A549 (cell line): ENCODE data around the gene TRIM58. TPM values are rescaled to one million over a fixed set of nuclear protein-coding genes. Genes with fewer than 3 reads are reported as not detected.

ENCODE experiments used
- ATAC-seq, 2 experiments: fragments of 200-7000 bp in 1 of 2; fragments of >200 bp in 1 of 2; cut with Nextera tagmentation in 1 of 2; cut with Tn5 transposase in 1 of 2; 3 replicates each; pipeline versions ENCODE4 v1.8.0 to v1.9.1; 2018 to 2020; ENCODE audit warnings: mild to moderate bottlenecking in 1 of 2, moderate library complexity in 1 of 2
- CTCF ChIA-PET: fragments of 300-600 bp; sonication (Branson Sonifier 250); formaldehyde crosslinking; extraction: SDS; loops from one replicate; lab custom pipeline; 2021; ENCODE audit warnings: antibody characterized with exemption, inconsistent platforms; lab: Yijun Ruan, JAX
- POLR2A ChIA-PET: fragments of 350-600 bp; formaldehyde crosslinking; extraction: SDS; loops from one replicate; lab custom pipeline; 2021; ENCODE audit warnings: antibody characterized with exemption, inconsistent platforms; lab: Yijun Ruan, JAX
- DNase-seq, 2 experiments: peaks; one replicate each; pipeline versions ENCODE4 v3.0.0 to v3.0.0-alpha.2; 2011 to 2016; ENCODE audit warnings: low read depth in 1 of 2, low spot score in 1 of 2
- FAIRE-seq: peaks from 2 replicates; lab custom pipeline; 2011; peaks lifted over from hg19 to GRCh38; lab: Jason Lieb, UNC
- H3K27ac ChIP-seq, 2 experiments: fragments of >200 bp; sonication (Bioruptor Twin); formaldehyde crosslinking; 3 replicates each; pipeline ENCODE4 v1.5.1; 2016 to 2017
- H3K4me1 ChIP-seq: fragments of >200 bp; sonication (Bioruptor Twin); formaldehyde crosslinking; 3 replicates; pipeline ENCODE4 v1.6.1; 2016
- H3K4me2 ChIP-seq: fragments of >200 bp; sonication (Bioruptor Twin); formaldehyde crosslinking; 3 replicates; pipeline ENCODE4 v1.6.1; 2016
- H3K4me3 ChIP-seq: fragments of >200 bp; sonication (Bioruptor Twin); formaldehyde crosslinking; 3 replicates; pipeline ENCODE4 v1.5.1; 2016
- H3K9me3 ChIP-seq: fragments of >200 bp; sonication (Bioruptor Twin); formaldehyde crosslinking; 3 replicates; pipeline ENCODE4 v1.6.1; 2016
- CEBPB ChIP-seq, 2 experiments: fragments of >200 bp in 1 of 2; sonication (Bioruptor Twin) in 1 of 2; formaldehyde crosslinking in 1 of 2; IDR thresholded peaks; 2 replicates each; pipeline ENCODE4 v1.6.1; 2012 to 2016
- FOSB ChIP-seq: fragments of 250-450 bp; sonication (Bioruptor Pico); IDR thresholded peaks from 2 replicates; pipeline ENCODE4 v1.5.0; 2020; ENCODE audit warnings: mild to moderate bottlenecking, moderate library complexity
- FOSL2 ChIP-seq, 2 experiments: fragments of 450-650 bp in 1 of 2; fragments of >200 bp in 1 of 2; sonication (Bioruptor Twin) in 1 of 2; formaldehyde crosslinking; IDR thresholded peaks; 2 replicates each; pipeline versions ENCODE4 v1.5.0 to v1.6.1; 2016 to 2020; ENCODE audit warnings: mild to moderate bottlenecking in 1 of 2, moderate library complexity in 1 of 2
- GATA3 ChIP-seq: IDR thresholded peaks from 2 replicates; pipeline ENCODE4 v1.6.1; 2012; ENCODE audit warnings: borderline replicate concordance
- NPAS2 ChIP-seq: fragments of 250-450 bp; sonication (Bioruptor Pico); IDR thresholded peaks from 2 replicates; pipeline ENCODE4 v1.8.0; 2022; ENCODE audit warnings: mild to moderate bottlenecking, moderate library complexity, borderline replicate concordance
- PHF8 ChIP-seq: fragments of 200-600 bp; sonication (generic); IDR thresholded peaks from 2 replicates; pipeline ENCODE4 v1.6.1; 2016; ENCODE audit warnings: low read depth, mild to moderate bottlenecking, antibody characterized with exemption, moderate library complexity, borderline replicate concordance
- POLR2A ChIP-seq: IDR thresholded peaks from 2 replicates; pipeline ENCODE4 v1.6.1; 2012; ENCODE audit warnings: mild to moderate bottlenecking, low read length
- RARB ChIP-seq: fragments of 250-450 bp; sonication (Bioruptor Pico); IDR thresholded peaks from 2 replicates; pipeline ENCODE4 v1.8.0; 2021; ENCODE audit warnings: mild to moderate bottlenecking, moderate library complexity
- RCOR1 ChIP-seq: fragments of 150-350 bp; IDR thresholded peaks from 2 replicates; pipeline ENCODE4 v1.6.1; 2014; ENCODE audit warnings: antibody characterized with exemption, low read length, low read depth
- RNF2 ChIP-seq: fragments of 200-600 bp; sonication (generic); IDR thresholded peaks from 2 replicates; pipeline ENCODE4 v1.6.1; 2016; ENCODE audit warnings: low read depth, mild to moderate bottlenecking, antibody characterized with exemption, moderate library complexity, borderline replicate concordance
- SMC3 ChIP-seq: fragments of >200 bp; sonication (Bioruptor Twin); formaldehyde crosslinking; IDR thresholded peaks from 3 replicates; pipeline ENCODE4 v1.6.1; 2018; ENCODE audit warnings: inconsistent platforms
- ZFP36 ChIP-seq: fragments of 450-650 bp; IDR thresholded peaks from 2 replicates; pipeline ENCODE4 v1.6.1; 2014; ENCODE audit warnings: borderline replicate concordance; ENCODE audit not compliant: partially characterized antibody
- ZNF302 ChIP-seq: fragments of 250-450 bp; sonication (Bioruptor Pico); IDR thresholded peaks from 2 replicates; pipeline ENCODE4 v1.9.0; 2021; ENCODE audit warnings: inconsistent platforms, mild to moderate bottlenecking, moderate library complexity
- ZSCAN20 ChIP-seq: fragments of 250-450 bp; sonication (Bioruptor Pico); IDR thresholded peaks from 2 replicates; pipeline ENCODE4 v1.8.0; 2022; ENCODE audit warnings: mild to moderate bottlenecking, moderate library complexity
- WGBS: methylation state at CpG from one replicate; pipeline ENCODE4 v1.1.6; 2017; ENCODE audit errors: missing lambda C conversion rate; 5-methylcytosine and 5-hydroxymethylcytosine counted together
- polyA plus RNA-seq, 4 experiments: library from polyadenylated mRNA; depleted of rRNA in 3 of 4; stranded (reverse); fragments of >200 nt; fragmentation: RNase III in 1 of 4; extraction: RNeasy Plus Mini Kit Qiagen cat#74134 plus additional on column Dnase treatment in 1 of 4; gene quantifications; 2 replicates in 3 of 4; 3 replicates in 1 of 4; pipeline ENCODE4 v1.2.3, GENCODE V29; 2011 to 2017
- TF ChIP-seq, protein P1 (sequence below): fragments of 250-450 bp; sonication (Bioruptor Pico); IDR thresholded peaks from 2 replicates; pipeline ENCODE4 v1.5.0; 2021; ENCODE audit warnings: mild to moderate bottlenecking, moderate library complexity, borderline replicate concordance
- TF ChIP-seq, protein P2 (sequence below): IDR thresholded peaks from 2 replicates; pipeline ENCODE4 v1.6.1; 2012
- TF ChIP-seq, protein P3 (sequence below): fragments of >200 bp; sonication (Bioruptor Twin); formaldehyde crosslinking; IDR thresholded peaks from 3 replicates; pipeline ENCODE4 v1.5.1; 2016
- TF ChIP-seq, protein P4 (sequence below): fragments of 450-650 bp; IDR thresholded peaks from 2 replicates; pipeline ENCODE4 v1.6.1; 2014; ENCODE audit warnings: antibody characterized with exemption
- TF ChIP-seq, protein P5 (sequence below): fragments of 250-450 bp; sonication (Bioruptor Pico); IDR thresholded peaks from 2 replicates; pipeline ENCODE4 v1.5.0; 2020; ENCODE audit warnings: low read depth, mild to moderate bottlenecking, moderate library complexity
- TF ChIP-seq, protein P6 (sequence below): fragments of 200-600 bp; sonication (generic); IDR thresholded peaks from 2 replicates; pipeline ENCODE4 v1.6.1; 2016; ENCODE audit warnings: antibody characterized with exemption, mild to moderate bottlenecking, moderate library complexity

The TRIM58 gene
- polyA plus RNA-seq, 2 of the 4 experiments (the other 2 are of a cell fraction) = not detected

DNA sequence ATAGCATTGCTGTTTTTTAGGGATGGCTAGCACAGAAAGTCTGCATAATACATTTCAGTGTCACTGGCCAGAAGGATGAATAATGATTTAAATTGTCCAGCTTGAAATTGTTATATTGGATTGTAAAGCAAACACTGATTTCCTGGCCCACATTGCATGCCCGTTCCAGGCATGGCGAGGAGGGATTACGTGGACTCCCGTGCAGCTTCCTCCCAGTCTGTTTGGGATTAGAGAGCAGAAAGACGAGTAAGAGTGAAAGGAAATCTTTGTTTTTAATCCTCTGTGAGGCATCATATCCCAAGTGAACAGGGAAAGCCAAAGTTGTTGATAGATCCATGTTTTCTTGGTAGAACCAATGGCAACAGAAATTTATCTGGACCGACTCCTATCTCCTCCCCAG is 8.4 kb downstream of the TRIM58 start:
- Histone ChIP-seq H3K4me1 (no peaks in the 10 kb centered on the region), H3K4me3 (no peak overlapping the region), H3K4me2 (no peak overlapping the region), H3K27ac (no peak overlapping the region), H3K9me3 (no peaks in the 10 kb centered on the region; the same call in 2 of the 3 replicates)
- FAIRE-seq = no peak
- 53% methylated on average over 6 of the region's 6 CpGs for WGBS
- ATAC-seq = no peak
- CTCF ChIA-PET = no interaction called here
- DNase-seq = no peak
- POLR2A ChIA-PET = no interaction called here
- no peak for TF ChIP-seq FOSB (CRISPR knock-in tag)
- TF ChIP-seq RCOR1 = no peak
- TF ChIP-seq, protein P1, sequence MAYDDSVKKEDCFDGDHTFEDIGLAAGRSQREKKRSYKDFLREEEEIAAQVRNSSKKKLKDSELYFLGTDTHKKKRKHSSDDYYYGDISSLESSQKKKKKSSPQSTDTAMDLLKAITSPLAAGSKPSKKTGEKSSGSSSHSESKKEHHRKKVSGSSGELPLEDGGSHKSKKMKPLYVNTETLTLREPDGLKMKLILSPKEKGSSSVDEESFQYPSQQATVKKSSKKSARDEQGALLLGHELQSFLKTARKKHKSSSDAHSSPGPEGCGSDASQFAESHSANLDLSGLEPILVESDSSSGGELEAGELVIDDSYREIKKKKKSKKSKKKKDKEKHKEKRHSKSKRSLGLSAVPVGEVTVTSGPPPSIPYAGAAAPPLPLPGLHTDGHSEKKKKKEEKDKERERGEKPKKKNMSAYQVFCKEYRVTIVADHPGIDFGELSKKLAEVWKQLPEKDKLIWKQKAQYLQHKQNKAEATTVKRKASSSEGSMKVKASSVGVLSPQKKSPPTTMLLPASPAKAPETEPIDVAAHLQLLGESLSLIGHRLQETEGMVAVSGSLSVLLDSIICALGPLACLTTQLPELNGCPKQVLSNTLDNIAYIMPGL = no peak
- TF ChIP-seq ZNF302 = no peak
- no peak for TF ChIP-seq ZFP36
- no peak for TF ChIP-seq ZSCAN20 (CRISPR knock-in tag)
- no peak for TF ChIP-seq RARB (CRISPR knock-in tag)
- TF ChIP-seq POLR2A = no peak
- no peak for TF ChIP-seq PHF8
- TF ChIP-seq, protein P2, sequence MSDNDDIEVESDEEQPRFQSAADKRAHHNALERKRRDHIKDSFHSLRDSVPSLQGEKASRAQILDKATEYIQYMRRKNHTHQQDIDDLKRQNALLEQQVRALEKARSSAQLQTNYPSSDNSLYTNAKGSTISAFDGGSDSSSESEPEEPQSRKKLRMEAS = no peak
- no peak for TF ChIP-seq NPAS2
- TF ChIP-seq, protein P3, sequence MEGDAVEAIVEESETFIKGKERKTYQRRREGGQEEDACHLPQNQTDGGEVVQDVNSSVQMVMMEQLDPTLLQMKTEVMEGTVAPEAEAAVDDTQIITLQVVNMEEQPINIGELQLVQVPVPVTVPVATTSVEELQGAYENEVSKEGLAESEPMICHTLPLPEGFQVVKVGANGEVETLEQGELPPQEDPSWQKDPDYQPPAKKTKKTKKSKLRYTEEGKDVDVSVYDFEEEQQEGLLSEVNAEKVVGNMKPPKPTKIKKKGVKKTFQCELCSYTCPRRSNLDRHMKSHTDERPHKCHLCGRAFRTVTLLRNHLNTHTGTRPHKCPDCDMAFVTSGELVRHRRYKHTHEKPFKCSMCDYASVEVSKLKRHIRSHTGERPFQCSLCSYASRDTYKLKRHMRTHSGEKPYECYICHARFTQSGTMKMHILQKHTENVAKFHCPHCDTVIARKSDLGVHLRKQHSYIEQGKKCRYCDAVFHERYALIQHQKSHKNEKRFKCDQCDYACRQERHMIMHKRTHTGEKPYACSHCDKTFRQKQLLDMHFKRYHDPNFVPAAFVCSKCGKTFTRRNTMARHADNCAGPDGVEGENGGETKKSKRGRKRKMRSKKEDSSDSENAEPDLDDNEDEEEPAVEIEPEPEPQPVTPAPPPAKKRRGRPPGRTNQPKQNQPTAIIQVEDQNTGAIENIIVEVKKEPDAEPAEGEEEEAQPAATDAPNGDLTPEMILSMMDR = no peak
- TF ChIP-seq, protein P4, sequence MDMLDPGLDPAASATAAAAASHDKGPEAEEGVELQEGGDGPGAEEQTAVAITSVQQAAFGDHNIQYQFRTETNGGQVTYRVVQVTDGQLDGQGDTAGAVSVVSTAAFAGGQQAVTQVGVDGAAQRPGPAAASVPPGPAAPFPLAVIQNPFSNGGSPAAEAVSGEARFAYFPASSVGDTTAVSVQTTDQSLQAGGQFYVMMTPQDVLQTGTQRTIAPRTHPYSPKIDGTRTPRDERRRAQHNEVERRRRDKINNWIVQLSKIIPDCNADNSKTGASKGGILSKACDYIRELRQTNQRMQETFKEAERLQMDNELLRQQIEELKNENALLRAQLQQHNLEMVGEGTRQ = no peak
- TF ChIP-seq, protein P5, sequence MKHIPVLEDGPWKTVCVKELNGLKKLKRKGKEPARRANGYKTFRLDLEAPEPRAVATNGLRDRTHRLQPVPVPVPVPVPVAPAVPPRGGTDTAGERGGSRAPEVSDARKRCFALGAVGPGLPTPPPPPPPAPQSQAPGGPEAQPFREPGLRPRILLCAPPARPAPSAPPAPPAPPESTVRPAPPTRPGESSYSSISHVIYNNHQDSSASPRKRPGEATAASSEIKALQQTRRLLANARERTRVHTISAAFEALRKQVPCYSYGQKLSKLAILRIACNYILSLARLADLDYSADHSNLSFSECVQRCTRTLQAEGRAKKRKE (CRISPR knock-in tag) = no peak
- TF ChIP-seq RNF2 = no peak
- TF ChIP-seq, protein P6, sequence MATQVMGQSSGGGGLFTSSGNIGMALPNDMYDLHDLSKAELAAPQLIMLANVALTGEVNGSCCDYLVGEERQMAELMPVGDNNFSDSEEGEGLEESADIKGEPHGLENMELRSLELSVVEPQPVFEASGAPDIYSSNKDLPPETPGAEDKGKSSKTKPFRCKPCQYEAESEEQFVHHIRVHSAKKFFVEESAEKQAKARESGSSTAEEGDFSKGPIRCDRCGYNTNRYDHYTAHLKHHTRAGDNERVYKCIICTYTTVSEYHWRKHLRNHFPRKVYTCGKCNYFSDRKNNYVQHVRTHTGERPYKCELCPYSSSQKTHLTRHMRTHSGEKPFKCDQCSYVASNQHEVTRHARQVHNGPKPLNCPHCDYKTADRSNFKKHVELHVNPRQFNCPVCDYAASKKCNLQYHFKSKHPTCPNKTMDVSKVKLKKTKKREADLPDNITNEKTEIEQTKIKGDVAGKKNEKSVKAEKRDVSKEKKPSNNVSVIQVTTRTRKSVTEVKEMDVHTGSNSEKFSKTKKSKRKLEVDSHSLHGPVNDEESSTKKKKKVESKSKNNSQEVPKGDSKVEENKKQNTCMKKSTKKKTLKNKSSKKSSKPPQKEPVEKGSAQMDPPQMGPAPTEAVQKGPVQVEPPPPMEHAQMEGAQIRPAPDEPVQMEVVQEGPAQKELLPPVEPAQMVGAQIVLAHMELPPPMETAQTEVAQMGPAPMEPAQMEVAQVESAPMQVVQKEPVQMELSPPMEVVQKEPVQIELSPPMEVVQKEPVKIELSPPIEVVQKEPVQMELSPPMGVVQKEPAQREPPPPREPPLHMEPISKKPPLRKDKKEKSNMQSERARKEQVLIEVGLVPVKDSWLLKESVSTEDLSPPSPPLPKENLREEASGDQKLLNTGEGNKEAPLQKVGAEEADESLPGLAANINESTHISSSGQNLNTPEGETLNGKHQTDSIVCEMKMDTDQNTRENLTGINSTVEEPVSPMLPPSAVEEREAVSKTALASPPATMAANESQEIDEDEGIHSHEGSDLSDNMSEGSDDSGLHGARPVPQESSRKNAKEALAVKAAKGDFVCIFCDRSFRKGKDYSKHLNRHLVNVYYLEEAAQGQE = no peak
- TF ChIP-seq GATA3 = no peak

DNA sequence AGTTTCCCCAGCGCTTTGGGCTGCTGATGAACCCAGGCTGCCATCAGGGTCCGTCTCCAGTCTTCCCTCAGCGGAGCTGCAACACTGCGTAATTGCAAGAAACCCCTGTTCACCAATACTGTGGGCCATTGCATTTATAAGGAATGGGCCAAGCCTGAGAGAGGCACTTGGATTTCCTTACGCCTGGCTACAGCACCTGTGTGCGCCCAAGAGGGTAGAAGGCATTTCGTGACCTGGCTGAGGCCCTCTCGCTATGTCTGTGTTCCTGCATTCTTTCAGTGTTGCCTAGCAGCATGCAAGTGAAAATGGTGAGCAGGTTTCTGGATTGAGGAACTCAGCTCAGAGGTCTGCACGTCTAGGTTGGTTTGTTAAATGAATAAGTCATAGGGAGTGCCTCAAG is 26.4 kb downstream of the TRIM58 start:
- DNase-seq = no peak
- CTCF ChIA-PET = no interaction called here
- TF ChIP-seq FOSL2 (IDR thresholded peaks at IDR 0.05) = no peak
- TF ChIP-seq FOSL2 (CRISPR knock-in tag; IDR thresholded peaks at IDR 0.05) = no peak
- TF ChIP-seq, protein P2 = no peak
- no peak for TF ChIP-seq CEBPB (IDR thresholded peaks at IDR 0.05)
- no peak for TF ChIP-seq SMC3
- TF ChIP-seq, protein P3 = no peak
- TF ChIP-seq, protein P6 = no peak

More for the DNA sequence above, 26.4 kb downstream of the TRIM58 start:
- Histone ChIP-seq H3K4me3 (no peak overlapping the region), H3K4me1 (no peaks in the 10 kb centered on the region), H3K4me2 (no peak overlapping the region), H3K9me3 (no peaks in the 10 kb centered on the region; the same call in 2 of the 3 replicates), H3K27ac (no peak overlapping the region)
- ATAC-seq (no peak), FAIRE-seq (no peak)
- POLR2A ChIA-PET = no interaction called here
- WGBS = 25% methylated on average over 9 of the region's 9 CpGs
